PC-9 (cell line): ENCODE results near the gene MYBBP1A.

Experiments used
- CTCF ChIP-seq: fragments of 200-600 bp; sonication (generic); conservative IDR thresholded peaks from 2 replicates; pipeline ENCODE4 v1.6.1; 2017; ENCODE audit warnings: mixed run types, antibody characterized with exemption, mild to moderate bottlenecking, moderate library complexity
- EZH2 ChIP-seq: fragments of 200-600 bp; sonication (generic); IDR thresholded peaks from 2 replicates; pipeline ENCODE4 v1.8.0; 2017; ENCODE audit warnings: antibody characterized with exemption, low read depth

DNA sequence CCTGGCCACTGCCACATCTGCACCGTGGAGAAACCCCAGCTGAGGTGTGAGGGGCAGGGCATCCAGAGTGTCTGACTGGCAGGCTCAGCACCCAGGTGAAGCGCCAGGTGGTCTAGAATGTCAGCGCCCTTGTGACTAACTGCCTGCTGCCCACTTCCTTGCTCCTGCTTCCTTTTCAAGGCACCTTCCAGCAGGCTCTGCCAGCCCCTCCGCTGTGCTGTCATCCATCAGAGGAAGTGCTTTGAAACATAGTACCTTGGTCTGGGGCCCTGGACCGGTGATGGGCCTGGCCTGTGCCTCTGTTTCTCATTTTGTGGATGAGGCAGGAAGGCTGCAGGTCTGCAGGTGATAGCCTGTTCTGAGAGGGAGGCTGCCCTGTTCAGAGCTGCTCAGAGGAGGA lies 51.0 kb downstream of the MYBBP1A start:
- no peak for TF ChIP-seq EZH2
- no peak for TF ChIP-seq CTCF
